ENCODE results near the gene FTH1. TPM values are rescaled to one million over a fixed set of nuclear protein-coding genes. Genes with fewer than 3 reads are reported as not detected.
"Not testable (repeated sequence)": the region's sequence is repeated elsewhere in the genome, so short reads cannot be mapped to it uniquely, and the experiment has no call there.

FTH1 gene
- total and polyA plus RNA-seq, 7 donors, result 1,709 to 20,022 (median 2,375) TPM

DNA sequence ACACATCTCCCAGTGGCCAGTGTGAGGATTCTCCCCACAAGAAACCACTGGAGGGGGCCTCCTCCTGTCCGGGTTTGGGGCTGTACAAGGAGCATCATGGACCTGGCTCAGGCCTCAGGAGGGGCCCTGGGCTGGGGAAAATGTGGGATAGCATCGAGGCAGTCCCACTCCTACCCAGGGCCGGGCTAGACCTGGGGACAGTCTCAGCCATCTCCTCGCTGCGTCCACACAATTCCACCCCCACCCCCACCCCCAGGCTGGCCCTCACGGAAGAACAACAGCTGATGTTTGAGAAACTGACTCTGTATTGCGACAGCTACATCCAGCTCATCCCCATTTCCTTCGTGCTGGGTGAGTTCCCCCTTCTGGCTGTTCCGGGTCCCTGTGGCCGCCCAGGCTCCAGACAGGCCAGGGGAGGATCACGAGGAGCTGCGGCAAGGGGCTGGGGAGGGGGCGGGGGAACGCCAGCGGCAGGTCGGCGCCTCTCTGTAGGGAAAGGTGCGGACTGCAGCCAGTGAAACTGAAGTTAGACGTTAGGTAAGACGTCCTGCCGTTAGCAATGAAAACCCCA, 12.5 kb downstream of the FTH1 start:
- intact Hi-C loops (cut with DNase I), result no loop called here
- Histone ChIP-seq H3K27ac (peak overlapping the region; percentile 61 to 81 (median 72)), H3K27me3 (peaks cover 0 to 4% (median 0%) of the 10 kb centered on the region in 3 donors), H3K4me1 (peaks cover 0 to 26% (median 22%) of the 10 kb centered on the region in 4 donors), H3K9me3 (no peaks in the 10 kb centered on the region), H3K36me3 (peaks cover 0 to 10% (median 0%) of the 10 kb centered on the region in 4 donors), H3K4me3 (peak overlapping the region; percentile 33 to 53 (median 40))
- TF ChIP-seq POLR2AphosphoS5 (IDR thresholded peaks at IDR 0.05), result peak; percentile 61 to 76 (median 68)
- peak in 1 of 2 donors; percentile 40 for TF ChIP-seq POLR2A (IDR thresholded peaks at IDR 0.05)
- TF ChIP-seq, protein P1, sequence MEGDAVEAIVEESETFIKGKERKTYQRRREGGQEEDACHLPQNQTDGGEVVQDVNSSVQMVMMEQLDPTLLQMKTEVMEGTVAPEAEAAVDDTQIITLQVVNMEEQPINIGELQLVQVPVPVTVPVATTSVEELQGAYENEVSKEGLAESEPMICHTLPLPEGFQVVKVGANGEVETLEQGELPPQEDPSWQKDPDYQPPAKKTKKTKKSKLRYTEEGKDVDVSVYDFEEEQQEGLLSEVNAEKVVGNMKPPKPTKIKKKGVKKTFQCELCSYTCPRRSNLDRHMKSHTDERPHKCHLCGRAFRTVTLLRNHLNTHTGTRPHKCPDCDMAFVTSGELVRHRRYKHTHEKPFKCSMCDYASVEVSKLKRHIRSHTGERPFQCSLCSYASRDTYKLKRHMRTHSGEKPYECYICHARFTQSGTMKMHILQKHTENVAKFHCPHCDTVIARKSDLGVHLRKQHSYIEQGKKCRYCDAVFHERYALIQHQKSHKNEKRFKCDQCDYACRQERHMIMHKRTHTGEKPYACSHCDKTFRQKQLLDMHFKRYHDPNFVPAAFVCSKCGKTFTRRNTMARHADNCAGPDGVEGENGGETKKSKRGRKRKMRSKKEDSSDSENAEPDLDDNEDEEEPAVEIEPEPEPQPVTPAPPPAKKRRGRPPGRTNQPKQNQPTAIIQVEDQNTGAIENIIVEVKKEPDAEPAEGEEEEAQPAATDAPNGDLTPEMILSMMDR (IDR thresholded peaks at IDR 0.05), result no peak
- peak; percentile 90 for DNase-seq
- 11 to 13% methylated on average over 21 of the region's 21 CpGs for WGBS, 2 donors

- TF ChIP-seq EP300 (IDR thresholded peaks at IDR 0.05) (no peak), POLR2AphosphoS5 (IDR thresholded peaks at IDR 0.05) (no peak), POLR2A (IDR thresholded peaks at IDR 0.05) (no peak)
- TF ChIP-seq, protein P1 (IDR thresholded peaks at IDR 0.05), result no peak
- Histone ChIP-seq H3K27ac (peak overlapping the region; percentile 61 to 81 (median 72)), H3K27me3 (peaks cover 0 to 4% (median 0%) of the 10 kb centered on the region in 3 donors), H3K9me3 (no peaks in the 10 kb centered on the region), H3K4me1 (peaks cover 0 to 33% (median 28%) of the 10 kb centered on the region in 4 donors), H3K36me3 (peaks cover 0 to 3% (median 0%) of the 10 kb centered on the region in 4 donors), H3K4me3 (peak overlapping the region in 2 of 4 donors; percentile 44 to 53)
- DNase-seq, result no peak
- intact Hi-C loops (cut with DNase I), result no loop called here
- 93 to 97% methylated on average over 9 of the region's 9 CpGs for WGBS, 2 donors
Observed at GRCh38 chr11:61954106-61954850, 13.2 kb downstream of the FTH1 start.

- H3K9me3 ChIP-seq; DNase-seq; H3K4me3 ChIP-seq; H3K27ac ChIP-seq; H3K27me3 ChIP-seq; intact Hi-C loops (cut with DNase I); H3K36me3 ChIP-seq: not testable (repeated sequence)
- WGBS, 2 donors, result 93 to 94% methylated on average over 5 of the region's 5 CpGs
- H3K4me1 ChIP-seq, result peaks cover 0 to 39% (median 29%) of the 10 kb centered on the region in 4 donors
Observed at GRCh38 chr11:61953632-61954031, 13.8 kb downstream of the FTH1 start.

DNA sequence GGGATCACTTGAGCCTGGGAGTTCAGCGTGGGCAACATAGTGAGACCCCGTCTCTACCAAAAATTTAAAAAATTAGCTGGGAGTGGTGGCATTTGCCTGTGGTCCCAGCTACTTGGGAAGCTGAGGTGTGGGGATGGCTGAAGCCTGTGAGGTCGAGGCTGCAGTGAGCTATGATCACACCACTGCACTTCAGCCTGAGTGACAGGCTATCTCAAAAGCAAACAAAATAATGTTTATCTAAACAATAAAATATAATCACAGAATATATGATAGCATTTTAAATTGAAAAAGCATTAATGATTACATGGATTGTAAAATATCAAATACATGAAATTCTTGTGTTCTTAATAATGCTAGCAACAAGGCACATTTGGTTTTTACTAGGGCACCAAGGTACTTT, 14.6 kb downstream of the FTH1 start:
- Histone ChIP-seq H3K27me3 (peaks cover 0 to 4% (median 0%) of the 10 kb centered on the region in 3 donors), H3K27ac (no peak overlapping the region), H3K36me3 (no peaks in the 10 kb centered on the region), H3K9me3 (no peaks in the 10 kb centered on the region), H3K4me1 (peaks cover 0 to 46% (median 31%) of the 10 kb centered on the region in 4 donors), H3K4me3 (no peak overlapping the region)
- no peak for TF ChIP-seq EP300 (IDR thresholded peaks at IDR 0.05)
- WGBS, 2 donors, result 77 to 94% methylated on average over 3 of the region's 3 CpGs
- no peak for DNase-seq
- intact Hi-C loops (cut with DNase I), result no loop called here

GRCh38 chr11:61951484-61952135, 15.8 kb downstream of the FTH1 start:
- H3K4me1 ChIP-seq, result peaks cover 0 to 53% (median 38%) of the 10 kb centered on the region in 4 donors
- H3K9me3 ChIP-seq, result no peaks in the 10 kb centered on the region
- peaks cover 0 to 4% (median 0%) of the 10 kb centered on the region in 3 donors for H3K27me3 ChIP-seq
- no peak overlapping the region for H3K27ac ChIP-seq
- H3K36me3 ChIP-seq, result no peaks in the 10 kb centered on the region
- WGBS, 2 donors, result 92 to 94% methylated on average over 11 of the region's 11 CpGs
- TF ChIP-seq EP300 (IDR thresholded peaks at IDR 0.05) (no peak), POLR2A (IDR thresholded peaks at IDR 0.05) (no peak), POLR2AphosphoS5 (IDR thresholded peaks at IDR 0.05) (no peak)
- TF ChIP-seq, protein P1 (IDR thresholded peaks at IDR 0.05), result no peak
- no peak overlapping the region for H3K4me3 ChIP-seq
- DNase-seq, result peak; percentile 51
- intact Hi-C loops (cut with DNase I), result no loop called here

Data from sigmoid colon (tissue), 7 donors.